Measurements from ENCODE around the gene PACSIN2. TPM values are rescaled to one million over a fixed set of nuclear protein-coding genes. Genes with fewer than 3 reads are reported as not detected.

The PACSIN2 gene
- polyA plus RNA-seq, 2 of the 4 experiments (the other 2 are of a cell fraction): 60.3 to 94.0 TPM

DNA sequence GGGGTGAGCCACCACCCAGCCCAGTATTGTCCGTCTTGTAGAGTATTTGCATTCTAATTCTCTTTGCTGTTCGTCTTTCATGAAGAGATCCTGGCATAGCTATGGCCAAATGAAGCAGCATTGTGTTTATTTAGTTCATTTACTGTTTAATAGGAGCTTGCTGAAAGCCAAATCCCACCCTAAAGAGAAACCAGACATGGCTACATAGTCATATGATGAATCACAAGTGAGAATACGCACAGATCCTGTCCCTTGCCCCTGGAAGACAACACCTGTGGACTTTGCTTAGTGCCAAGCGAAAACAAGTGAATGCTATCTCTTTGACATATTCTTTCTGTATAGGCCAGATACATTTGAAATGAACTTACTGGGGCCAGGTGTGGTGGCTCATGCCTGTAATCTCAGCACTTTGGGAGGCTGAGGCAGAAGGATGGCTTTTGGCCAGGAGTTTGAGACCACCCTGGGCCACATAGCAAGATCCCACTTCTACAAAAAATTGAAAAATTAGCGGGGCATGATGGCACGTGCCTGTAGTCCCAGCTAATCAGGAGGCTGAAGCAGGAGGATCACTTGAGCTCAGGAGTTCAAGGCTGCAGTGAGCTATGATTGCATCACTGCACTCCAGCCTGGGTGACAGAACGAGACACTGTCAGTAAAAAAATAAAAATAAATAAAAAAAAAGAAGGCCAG lies 152.8 kb downstream of the PACSIN2 start:
- H3K9me3 ChIP-seq: peaks cover 3% of the 10 kb centered on the region; the same call in 1 of the 3 replicates
- H3K4me2 ChIP-seq: peak overlapping the region; percentile 35; the same call in 2 of the 3 replicates
- no peak for TF ChIP-seq FOSL2 (IDR thresholded peaks at IDR 0.05)
- peak; percentile 36 for TF ChIP-seq FOSL2 (CRISPR knock-in tag; IDR thresholded peaks at IDR 0.05)
- TF ChIP-seq, protein P1, sequence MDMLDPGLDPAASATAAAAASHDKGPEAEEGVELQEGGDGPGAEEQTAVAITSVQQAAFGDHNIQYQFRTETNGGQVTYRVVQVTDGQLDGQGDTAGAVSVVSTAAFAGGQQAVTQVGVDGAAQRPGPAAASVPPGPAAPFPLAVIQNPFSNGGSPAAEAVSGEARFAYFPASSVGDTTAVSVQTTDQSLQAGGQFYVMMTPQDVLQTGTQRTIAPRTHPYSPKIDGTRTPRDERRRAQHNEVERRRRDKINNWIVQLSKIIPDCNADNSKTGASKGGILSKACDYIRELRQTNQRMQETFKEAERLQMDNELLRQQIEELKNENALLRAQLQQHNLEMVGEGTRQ (IDR thresholded peaks at IDR 0.05): no peak
- ChIA-PET POLR2A (no interaction called here), CTCF (interaction anchor here (1.2 to 1.3 kb wide), 2 partner anchors 230 to 241 kb away, joined by 3 to 4 read pairs; no protein-coding TSS in a partner anchor)
- DNase-seq (ENCODE audit: low read depth in 1 of 2, low spot score in 1 of 2): peak in 1 of 2 experiments; percentile 76
- peak in 1 of 2 experiments; percentile 26; a peak in 2 of 6 replicates for ATAC-seq
- H3K4me3 ChIP-seq: no peak overlapping the region
- peaks cover 14% of the 10 kb centered on the region; the same call in 1 of the 3 replicates for H3K4me1 ChIP-seq
- FAIRE-seq: no peak
- WGBS (ENCODE audit: missing lambda C conversion rate): 61% methylated on average over 7 of the region's 7 CpGs
- H3K27ac ChIP-seq: peak overlapping the region; percentile 8 to 75; a peak in 4 of 6 replicates

DNA sequence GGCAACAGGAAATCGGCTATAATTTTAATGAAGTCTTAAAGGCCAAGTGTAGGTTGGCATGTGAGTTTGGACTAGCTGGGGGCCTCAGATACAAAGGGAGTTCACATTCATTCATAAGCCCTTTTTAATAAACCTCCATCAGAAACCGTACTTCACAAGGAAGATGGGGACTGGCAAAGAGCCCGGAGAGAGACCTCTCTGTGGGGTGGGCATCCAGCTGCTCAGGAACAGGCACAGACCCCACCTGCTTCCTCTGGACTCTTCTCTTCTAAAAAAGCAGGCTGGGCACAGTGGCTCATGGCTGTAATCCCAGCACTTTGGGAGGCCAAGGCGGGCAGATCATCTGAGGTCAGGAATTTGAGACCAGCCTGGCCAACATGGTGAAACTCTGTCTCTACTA lies 154.0 kb downstream of the PACSIN2 start:
- ChIA-PET CTCF (interaction anchor here (0.6 to 1.3 kb wide), 3 partner anchors 197 to 231 kb away, joined by 3 read pairs; no protein-coding TSS in a partner anchor), POLR2A (no interaction called here)
- no peak for ATAC-seq
- TF ChIP-seq SREBF2 (IDR thresholded peaks at IDR 0.05) (no peak), ZSCAN20 (CRISPR knock-in tag; IDR thresholded peaks at IDR 0.05) (no peak), EP300 (IDR thresholded peaks at IDR 0.05) (no peak), HDAC2 (IDR thresholded peaks at IDR 0.05) (no peak), FOSL2 (IDR thresholded peaks at IDR 0.05) (no peak), FOSL2 (CRISPR knock-in tag; IDR thresholded peaks at IDR 0.05) (no peak), NFE2L2 (conservative IDR thresholded peaks at IDR 0.05; ENCODE audit: low read length) (no peak), CEBPB (IDR thresholded peaks at IDR 0.05) (no peak), RNF2 (IDR thresholded peaks at IDR 0.05; ENCODE audit: borderline replicate concordance, low read depth) (no peak), CHD4 (IDR thresholded peaks at IDR 0.05; ENCODE audit: borderline replicate concordance) (no peak), NPAS2 (CRISPR knock-in tag; IDR thresholded peaks at IDR 0.05; ENCODE audit: borderline replicate concordance) (no peak), CBX8 (IDR thresholded peaks at IDR 0.05) (no peak), HOXB5 (CRISPR knock-in tag; IDR thresholded peaks at IDR 0.05) (no peak), BHLHE40 (IDR thresholded peaks at IDR 0.05; ENCODE audit: low read depth, low read length) (no peak), GATA3 (IDR thresholded peaks at IDR 0.05; ENCODE audit: borderline replicate concordance) (no peak), KDM1A (IDR thresholded peaks at IDR 0.05; ENCODE audit: low read depth) (no peak), HEYL (CRISPR knock-in tag; IDR thresholded peaks at IDR 0.05) (no peak)
- TF ChIP-seq, protein P2, sequence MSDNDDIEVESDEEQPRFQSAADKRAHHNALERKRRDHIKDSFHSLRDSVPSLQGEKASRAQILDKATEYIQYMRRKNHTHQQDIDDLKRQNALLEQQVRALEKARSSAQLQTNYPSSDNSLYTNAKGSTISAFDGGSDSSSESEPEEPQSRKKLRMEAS (IDR thresholded peaks at IDR 0.05): no peak
- TF ChIP-seq, protein P3, sequence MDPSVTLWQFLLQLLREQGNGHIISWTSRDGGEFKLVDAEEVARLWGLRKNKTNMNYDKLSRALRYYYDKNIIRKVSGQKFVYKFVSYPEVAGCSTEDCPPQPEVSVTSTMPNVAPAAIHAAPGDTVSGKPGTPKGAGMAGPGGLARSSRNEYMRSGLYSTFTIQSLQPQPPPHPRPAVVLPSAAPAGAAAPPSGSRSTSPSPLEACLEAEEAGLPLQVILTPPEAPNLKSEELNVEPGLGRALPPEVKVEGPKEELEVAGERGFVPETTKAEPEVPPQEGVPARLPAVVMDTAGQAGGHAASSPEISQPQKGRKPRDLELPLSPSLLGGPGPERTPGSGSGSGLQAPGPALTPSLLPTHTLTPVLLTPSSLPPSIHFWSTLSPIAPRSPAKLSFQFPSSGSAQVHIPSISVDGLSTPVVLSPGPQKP (IDR thresholded peaks at IDR 0.05; ENCODE audit: low read depth, low read length): no peak
- TF ChIP-seq, protein P4, sequence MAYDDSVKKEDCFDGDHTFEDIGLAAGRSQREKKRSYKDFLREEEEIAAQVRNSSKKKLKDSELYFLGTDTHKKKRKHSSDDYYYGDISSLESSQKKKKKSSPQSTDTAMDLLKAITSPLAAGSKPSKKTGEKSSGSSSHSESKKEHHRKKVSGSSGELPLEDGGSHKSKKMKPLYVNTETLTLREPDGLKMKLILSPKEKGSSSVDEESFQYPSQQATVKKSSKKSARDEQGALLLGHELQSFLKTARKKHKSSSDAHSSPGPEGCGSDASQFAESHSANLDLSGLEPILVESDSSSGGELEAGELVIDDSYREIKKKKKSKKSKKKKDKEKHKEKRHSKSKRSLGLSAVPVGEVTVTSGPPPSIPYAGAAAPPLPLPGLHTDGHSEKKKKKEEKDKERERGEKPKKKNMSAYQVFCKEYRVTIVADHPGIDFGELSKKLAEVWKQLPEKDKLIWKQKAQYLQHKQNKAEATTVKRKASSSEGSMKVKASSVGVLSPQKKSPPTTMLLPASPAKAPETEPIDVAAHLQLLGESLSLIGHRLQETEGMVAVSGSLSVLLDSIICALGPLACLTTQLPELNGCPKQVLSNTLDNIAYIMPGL (CRISPR knock-in tag; IDR thresholded peaks at IDR 0.05; ENCODE audit: borderline replicate concordance): no peak
- H3K9me3 ChIP-seq: peaks cover 3% of the 10 kb centered on the region; the same call in 1 of the 3 replicates
- no peak for FAIRE-seq
- H3K4me2 ChIP-seq: no peak overlapping the region
- DNase-seq (ENCODE audit: low read depth in 1 of 2, low spot score in 1 of 2): no peak
- 83% methylated on average over 3 of the region's 4 CpGs for WGBS (ENCODE audit: missing lambda C conversion rate)
- H3K27ac ChIP-seq: no peak overlapping the region; a peak in 1 of 6 replicates
- H3K4me3 ChIP-seq: no peak overlapping the region
- H3K4me1 ChIP-seq: peaks cover 14% of the 10 kb centered on the region; the same call in 1 of the 3 replicates

Data from A549 (cell line).